Thymus (tissue), 11 donors: ENCODE results near the gene PCNX4. TPM values are rescaled to one million over a fixed set of nuclear protein-coding genes. Genes with fewer than 3 reads are reported as not detected.

Source experiments
- DNase-seq, 9 donors: peaks; one replicate each; pipeline ENCODE4 v3.0.0-alpha.2; 2013; ENCODE audit warnings: low spot score in 9 of 9, low read depth in 6 of 9, missing footprints in 1 of 9
- H3K27ac ChIP-seq, 2 donors: one replicate each; pipeline ENCODE4 v1.5.1; 2013; ENCODE audit warnings: control low read depth in 1 of 2, low read depth in 1 of 2, low read length in 1 of 2, mild to moderate bottlenecking in 1 of 2, moderate library complexity in 1 of 2
- H3K27me3 ChIP-seq, 2 donors: one replicate each; pipeline ENCODE4 v1.5.1; 2013; ENCODE audit warnings: low read length in 1 of 2; ENCODE audit not compliant: control insufficient read depth in 2 of 2, insufficient read depth in 1 of 2
- H3K36me3 ChIP-seq, 2 donors: one replicate each; pipeline ENCODE4 v1.5.1; 2013; ENCODE audit warnings: low read length in 1 of 2, mild to moderate bottlenecking in 1 of 2, moderate library complexity in 1 of 2; ENCODE audit not compliant: control insufficient read depth in 2 of 2, insufficient read depth in 2 of 2
- H3K4me1 ChIP-seq, 2 donors: one replicate each; pipeline ENCODE4 v1.5.1; 2013; ENCODE audit warnings: low read length in 2 of 2; ENCODE audit not compliant: control insufficient read depth in 2 of 2, insufficient read depth in 2 of 2
- H3K4me3 ChIP-seq, 2 donors: one replicate each; pipeline ENCODE4 v1.5.1; 2013; ENCODE audit warnings: low read length in 2 of 2, control low read depth in 1 of 2, mild to moderate bottlenecking in 1 of 2
- H3K9me3 ChIP-seq, 2 donors: one replicate each; pipeline ENCODE4 v1.5.1; 2013; ENCODE audit warnings: low read length in 1 of 2, mild to moderate bottlenecking in 1 of 2; ENCODE audit not compliant: control insufficient read depth in 2 of 2, insufficient read depth in 1 of 2
- WGBS: extraction: QIAGEN DNeasy Blood & Tissue Kit; methylation state at CpG from one replicate; pipeline ENCODE4 v1.1.7; 2013; 5-methylcytosine and 5-hydroxymethylcytosine counted together
- polyA plus RNA-seq: library from polyadenylated mRNA; stranded (reverse); fragments of 200-250 nt; gene quantifications from one replicate; pipeline ENCODE4 v1.2.3, GENCODE V29; 2013
- total RNA-seq: library from RNA; stranded (reverse); fragments of 120-200 nt; gene quantifications from one replicate; pipeline ENCODE4 v1.2.4, GENCODE V29; 2013
- donor health status: healthy.

The PCNX4 gene
- total and polyA plus RNA-seq, 2 donors, result 38.5 to 55.3 TPM

GRCh38 chr14:60161196-60162107 is 69.7 kb downstream of the PCNX4 start:
- H3K9me3 ChIP-seq, result peaks cover 0 to 3% of the 10 kb centered on the region in 2 donors
- DNase-seq, result peak in 1 of 9 donors; percentile 15
- no peak overlapping the region for H3K4me3 ChIP-seq
- H3K27ac ChIP-seq, result peak overlapping the region; percentile 34 to 43
- H3K27me3 ChIP-seq, result no peaks in the 10 kb centered on the region
- H3K4me1 ChIP-seq, result peaks cover 0 to 11% of the 10 kb centered on the region in 2 donors
- 91% methylated on average over 2 of the region's 2 CpGs for WGBS
- no peaks in the 10 kb centered on the region for H3K36me3 ChIP-seq

- H3K27me3 ChIP-seq, result no peaks in the 10 kb centered on the region
- H3K9me3 ChIP-seq, result peaks cover 0 to 3% of the 10 kb centered on the region in 2 donors
- no peak overlapping the region for H3K27ac ChIP-seq
- H3K4me3 ChIP-seq, result no peak overlapping the region
- peak in 1 of 9 donors; percentile 6 for DNase-seq
- 96% methylated on average over 6 of the region's 6 CpGs for WGBS
- peaks cover 0 to 11% of the 10 kb centered on the region in 2 donors for H3K4me1 ChIP-seq
- no peaks in the 10 kb centered on the region for H3K36me3 ChIP-seq
Measured at GRCh38 chr14:60163693-60164092, 72.0 kb downstream of the PCNX4 start.

- Histone ChIP-seq H3K4me1 (peaks cover 0 to 11% of the 10 kb centered on the region in 2 donors), H3K27me3 (no peaks in the 10 kb centered on the region), H3K9me3 (peaks cover 0 to 3% of the 10 kb centered on the region in 2 donors), H3K4me3 (peak overlapping the region; percentile 83 to 98), H3K27ac (peak overlapping the region; percentile 93 to 98), H3K36me3 (no peaks in the 10 kb centered on the region)
- no peak for DNase-seq
- WGBS, result 25% methylated on average over 5 of the region's 5 CpGs
Measured at GRCh38 chr14:60164404-60164711, 72.6 kb downstream of the PCNX4 start.

- H3K4me1 ChIP-seq, result peaks cover 0 to 11% of the 10 kb centered on the region in 2 donors
- peak within 1 kb of the TSS; percentile 83 to 98 for H3K4me3 ChIP-seq
- peak; percentile 58 to 87 (median 71) for DNase-seq
- H3K36me3 ChIP-seq, result no peaks in the 10 kb centered on the region
- WGBS, result under 1% methylated on average over 68 of the region's 68 CpGs
- H3K9me3 ChIP-seq, result peaks cover 0 to 3% of the 10 kb centered on the region in 2 donors
- peak within 1 kb of the TSS; percentile 93 to 98 for H3K27ac ChIP-seq
- no peaks in the 10 kb centered on the region for H3K27me3 ChIP-seq
Measured at GRCh38 chr14:60164712-60165546, 73.2 kb downstream of the PCNX4 start, which contains the start of gene DHRS7. DHRS7 (minus strand) TSS chr14:60165398; CDS start chr14:60165309, 89 bp downstream.

- no peak for DNase-seq
- Histone ChIP-seq H3K4me1 (peaks cover 0 to 11% of the 10 kb centered on the region in 2 donors), H3K36me3 (no peaks in the 10 kb centered on the region), H3K27me3 (no peaks in the 10 kb centered on the region), H3K9me3 (peaks cover 0 to 1% of the 10 kb centered on the region in 2 donors), H3K4me3 (peak overlapping the region; percentile 33 to 98), H3K27ac (peak overlapping the region; percentile 8 to 98)
- WGBS, result 6% methylated on average over 4 of the region's 4 CpGs
Measured at GRCh38 chr14:60165547-60165876, 73.8 kb downstream of the PCNX4 start.

GRCh38 chr14:60166142-60166541 is 74.4 kb downstream of the PCNX4 start:
- Histone ChIP-seq H3K4me3 (no peak overlapping the region), H3K9me3 (no peaks in the 10 kb centered on the region), H3K36me3 (no peaks in the 10 kb centered on the region), H3K4me1 (peaks cover 0 to 11% of the 10 kb centered on the region in 2 donors), H3K27me3 (no peaks in the 10 kb centered on the region), H3K27ac (no peak overlapping the region)
- WGBS, result 86% methylated on average over 3 of the region's 3 CpGs
- peak in 1 of 9 donors; percentile 6 for DNase-seq

GRCh38 chr14:60169722-60170121 is 78.0 kb downstream of the PCNX4 start:
- Histone ChIP-seq H3K27ac (no peak overlapping the region), H3K9me3 (no peaks in the 10 kb centered on the region), H3K4me1 (peaks cover 0 to 6% of the 10 kb centered on the region in 2 donors), H3K36me3 (no peaks in the 10 kb centered on the region), H3K27me3 (no peaks in the 10 kb centered on the region), H3K4me3 (no peak overlapping the region)
- no peak for DNase-seq
- WGBS, result 97% methylated on average over 3 of the region's 3 CpGs

GRCh38 chr14:60170948-60171347 is 79.2 kb downstream of the PCNX4 start:
- no peak overlapping the region for H3K4me3 ChIP-seq
- no peaks in the 10 kb centered on the region for H3K27me3 ChIP-seq
- DNase-seq, result no peak
- WGBS, result 98% methylated on average over 4 of the region's 4 CpGs
- H3K27ac ChIP-seq, result no peak overlapping the region
- no peaks in the 10 kb centered on the region for H3K9me3 ChIP-seq
- H3K4me1 ChIP-seq, result no peaks in the 10 kb centered on the region
- H3K36me3 ChIP-seq, result no peaks in the 10 kb centered on the region

GRCh38 chr14:60171690-60172089 is 80.0 kb downstream of the PCNX4 start:
- Histone ChIP-seq H3K9me3 (no peaks in the 10 kb centered on the region), H3K4me1 (no peaks in the 10 kb centered on the region), H3K27ac (no peak overlapping the region), H3K27me3 (no peaks in the 10 kb centered on the region), H3K4me3 (no peak overlapping the region), H3K36me3 (no peaks in the 10 kb centered on the region)
- DNase-seq, result no peak
- 97% methylated on average over 2 of the region's 2 CpGs for WGBS
